Activated CD8-positive, alpha-beta T cell treated with anti-CD3 and anti-CD28 coated beads for 36 hours (primary cell): ENCODE measurements around the gene HCRTR1. TPM values are rescaled to one million over a fixed set of nuclear protein-coding genes. Genes with fewer than 3 reads are reported as not detected.
A peak's percentile ranks its signal among the peaks of the same experiment; 100 is the strongest.

Experiments used
- ATAC-seq: fragments of 200-7000 bp; cut with Tn5 transposase; one replicate; pipeline ENCODE4 v1.10.0; 2021; ENCODE audit warnings: mild to moderate bottlenecking, moderate library complexity
- CTCF ChIA-PET: fragments of 350-600 bp; sonication (Branson Sonifier 250); formaldehyde crosslinking; loops from one replicate; lab custom pipeline; 2021; ENCODE audit warnings: antibody characterized with exemption; lab: Charles Lee
- POLR2A ChIA-PET: fragments of 350-600 bp; sonication (Branson Sonifier 250); formaldehyde crosslinking; loops from one replicate; lab custom pipeline; 2021; ENCODE audit warnings: antibody characterized with exemption; lab: Charles Lee
- DNase-seq: peaks from one replicate; pipeline ENCODE4 v3.0.0-alpha.2; 2020
- H3K27ac Mint-ChIP-seq: one replicate; pipeline ENCODE4 v1.8.0; 2021; ENCODE audit warnings: mild to moderate bottlenecking, mixed read lengths
- H3K27me3 Mint-ChIP-seq: one replicate; pipeline ENCODE4 v1.8.0; 2021; ENCODE audit warnings: mixed read lengths
- H3K36me3 Mint-ChIP-seq: one replicate; pipeline ENCODE4 v1.8.0; 2021; ENCODE audit warnings: low read depth, mixed read lengths
- H3K4me1 Mint-ChIP-seq: one replicate; pipeline ENCODE4 v1.8.0; 2021; ENCODE audit warnings: low read depth, mixed read lengths
- H3K4me3 Mint-ChIP-seq: one replicate; pipeline ENCODE4 v1.8.0; 2021; ENCODE audit warnings: mild to moderate bottlenecking, moderate library complexity, mixed read lengths
- H3K9me3 Mint-ChIP-seq: one replicate; pipeline ENCODE4 v1.8.0; 2021; ENCODE audit warnings: mixed read lengths
- CTCF ChIP-seq: fragments of 200-600 bp; IDR thresholded peaks from one replicate; pipeline ENCODE4 v1.8.0; 2022; ENCODE audit warnings: antibody characterized with exemption, mild to moderate bottlenecking
- intact Hi-C: fragments of 100-400 bp; cut with micrococcal nuclease; formaldehyde crosslinking; loops from one replicate; pipeline ENCODE4 v1.10.0; 2022
- total RNA-seq, 2 experiments: library from RNA; stranded (reverse); gene quantifications; one replicate each; pipeline ENCODE4 v1.2.3, GENCODE V29; 2021

Gene HCRTR1
- total RNA-seq, 2 experiments from 2014 or later, result not detected

- ChIA-PET CTCF (interaction anchor here (1.1 kb wide), 1 partner anchor 34 kb away, joined by 3 read pairs; no protein-coding TSS in a partner anchor), POLR2A (interaction anchor here (0.6 to 1.1 kb wide), 2 partner anchors 95 to 138 kb away, joined by 3 read pairs; no protein-coding TSS in a partner anchor)
- TF ChIP-seq CTCF, result no peak
- Mint-ChIP-seq H3K4me3 (no peak overlapping the region), H3K27me3 (peaks cover 9% of the 10 kb centered on the region), H3K27ac (no peak overlapping the region), H3K9me3 (no peaks in the 10 kb centered on the region), H3K4me1 (peaks cover 12% of the 10 kb centered on the region), H3K36me3 (no peaks in the 10 kb centered on the region)
- no peak for ATAC-seq
- intact Hi-C loops, result no loop called here
- DNase-seq, result no peak
These were observed 4.6 kb downstream of the HCRTR1 start for GRCh38 chr1:31621847-31622730.

GRCh38 chr1:31623365-31623764, 5.9 kb downstream of the HCRTR1 start:
- H3K4me1 Mint-ChIP-seq, result peaks cover 10% of the 10 kb centered on the region
- H3K4me3 Mint-ChIP-seq, result no peak overlapping the region
- peaks cover 6% of the 10 kb centered on the region for H3K27me3 Mint-ChIP-seq
- no peak for ATAC-seq
- no peaks in the 10 kb centered on the region for H3K9me3 Mint-ChIP-seq
- ChIA-PET POLR2A (no interaction called here), CTCF (no interaction called here)
- TF ChIP-seq CTCF, result no peak
- DNase-seq, result no peak
- H3K36me3 Mint-ChIP-seq, result no peaks in the 10 kb centered on the region
- no peak overlapping the region for H3K27ac Mint-ChIP-seq
- intact Hi-C loops, result no loop called here

GRCh38 chr1:31624309-31624708, 6.8 kb downstream of the HCRTR1 start:
- no peak for TF ChIP-seq CTCF
- intact Hi-C loops, result no loop called here
- Mint-ChIP-seq H3K4me1 (peaks cover 10% of the 10 kb centered on the region), H3K36me3 (no peaks in the 10 kb centered on the region), H3K9me3 (no peaks in the 10 kb centered on the region), H3K27ac (no peak overlapping the region), H3K4me3 (no peak overlapping the region), H3K27me3 (no peaks in the 10 kb centered on the region)
- ATAC-seq (peak; percentile 55), DNase-seq (peak; percentile 20)
- POLR2A ChIA-PET, result interaction anchor here (1.3 kb wide), 1 partner anchor 18 kb away, joined by 3 read pairs; no protein-coding TSS in a partner anchor
- CTCF ChIA-PET, result no interaction called here

- intact Hi-C loops, result no loop called here
- H3K27ac Mint-ChIP-seq, result no peak overlapping the region
- ChIA-PET POLR2A (interaction anchor here (1.0 to 1.3 kb wide), 2 partner anchors 12 to 18 kb away, joined by 3 read pairs; no protein-coding TSS in a partner anchor), CTCF (no interaction called here)
- peaks cover 10% of the 10 kb centered on the region for H3K4me1 Mint-ChIP-seq
- no peaks in the 10 kb centered on the region for H3K9me3 Mint-ChIP-seq
- no peak for DNase-seq
- no peaks in the 10 kb centered on the region for H3K27me3 Mint-ChIP-seq
- no peak for TF ChIP-seq CTCF
- no peaks in the 10 kb centered on the region for H3K36me3 Mint-ChIP-seq
- no peak overlapping the region for H3K4me3 Mint-ChIP-seq
- no peak for ATAC-seq
These were observed 7.4 kb downstream of the HCRTR1 start for GRCh38 chr1:31624731-31625514.
